DND-41 (cell line): ENCODE data around the gene CFAP299.

Experiments used
- ATAC-seq: fragments of 200-7000 bp; cut with Tn5 transposase; 3 replicates; pipeline ENCODE4 v1.9.1; 2021; ENCODE audit warnings: low read depth; ENCODE audit not compliant: insufficient read depth
- DNase-seq: peaks from one replicate; pipeline ENCODE4 v3.0.0-alpha.2; 2020
- H2AFZ ChIP-seq: 2 replicates; pipeline ENCODE4 v1.6.0; 2012; ENCODE audit warnings: low read depth, low read length
- H3K27ac ChIP-seq: 2 replicates; pipeline ENCODE4 v1.5.1; 2012; ENCODE audit warnings: low read length, inconsistent platforms
- H3K27me3 ChIP-seq: fragments of 200-600 bp; sonication (generic); 2 replicates; pipeline ENCODE4 v1.6.0; 2012; ENCODE audit warnings: low read length, mild to moderate bottlenecking, inconsistent platforms; ENCODE audit not compliant: insufficient read depth, poor library complexity
- H3K36me3 ChIP-seq: 2 replicates; pipeline ENCODE4 v1.5.1; 2012; ENCODE audit warnings: low read length, inconsistent platforms; ENCODE audit not compliant: insufficient read depth
- H3K4me1 ChIP-seq: 2 replicates; pipeline ENCODE4 v1.5.1; 2012; ENCODE audit warnings: mild to moderate bottlenecking, low read length; ENCODE audit not compliant: insufficient read depth
- H3K4me2 ChIP-seq: 2 replicates; pipeline ENCODE4 v1.6.0; 2012; ENCODE audit warnings: mild to moderate bottlenecking, moderate library complexity, low read length, inconsistent platforms; ENCODE audit not compliant: insufficient read depth
- H3K4me3 ChIP-seq, 2 experiments: fragments of 200-600 bp in 1 of 2; shearing (Covaris generic) in 1 of 2; 2 replicates each; pipeline ENCODE4 v1.5.1; 2012 to 2016; ENCODE audit warnings: inconsistent platforms in 2 of 2, low read length in 2 of 2, mild to moderate bottlenecking in 2 of 2, low read depth in 1 of 2, moderate library complexity in 1 of 2
- H3K79me2 ChIP-seq: 2 replicates; pipeline ENCODE4 v1.6.0; 2012; ENCODE audit warnings: low read length, inconsistent platforms; ENCODE audit not compliant: insufficient read depth
- H3K9ac ChIP-seq: 2 replicates; pipeline ENCODE4 v1.6.0; 2012; ENCODE audit warnings: low read depth, mild to moderate bottlenecking, inconsistent platforms, low read length, moderate library complexity
- H3K9me3 ChIP-seq: 2 replicates; pipeline ENCODE4 v1.5.1; 2012; ENCODE audit warnings: low read length, moderate library complexity, mild to moderate bottlenecking, inconsistent platforms; ENCODE audit not compliant: insufficient read depth, severe bottlenecking
- H4K20me1 ChIP-seq: 2 replicates; pipeline ENCODE4 v1.6.0; 2012; ENCODE audit warnings: low read length; ENCODE audit not compliant: insufficient read depth
- EZH2 ChIP-seq: IDR thresholded peaks from 3 replicates; pipeline ENCODE4 v1.6.1; 2012; ENCODE audit warnings: borderline replicate concordance, low read depth, mild to moderate bottlenecking, moderate library complexity, low read length, inconsistent platforms; ENCODE audit not compliant: severe bottlenecking
- TF ChIP-seq, protein P1 (sequence below): IDR thresholded peaks from 2 replicates; pipeline ENCODE4 v1.5.1; 2012; ENCODE audit warnings: borderline replicate concordance, low read length, moderate library complexity, mild to moderate bottlenecking; ENCODE audit not compliant: poor library complexity, severe bottlenecking; ENCODE audit errors: extremely low read depth

Gene CFAP299

DNA sequence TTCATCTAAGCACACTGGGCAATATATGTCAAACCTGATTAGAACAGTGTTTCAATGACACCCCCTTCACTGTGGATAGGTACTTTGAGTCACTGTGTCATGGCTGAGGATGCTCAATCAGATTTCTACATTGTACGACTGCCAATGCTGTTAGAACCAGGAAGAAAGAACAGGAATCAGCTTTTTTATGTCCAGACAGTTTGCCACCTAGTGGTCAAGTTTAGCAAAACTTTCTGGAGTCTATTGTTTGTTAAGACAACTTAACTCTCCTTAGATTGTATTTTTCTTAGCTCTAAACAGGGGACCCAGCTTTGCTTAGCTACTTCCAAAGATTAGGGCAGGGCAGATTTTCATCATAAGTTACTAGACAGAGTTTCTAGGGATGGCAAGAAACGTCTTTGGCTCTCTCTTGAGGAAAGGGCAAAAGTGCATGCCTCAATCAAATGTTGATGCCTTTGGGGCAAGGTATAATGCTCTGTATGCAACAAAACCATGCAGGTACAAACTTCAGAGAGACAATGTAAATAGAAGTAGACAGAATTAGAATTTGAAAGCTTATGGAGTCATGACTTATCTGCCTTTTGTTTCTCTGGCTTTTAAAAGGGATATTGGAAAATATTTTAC is 654.5 kb downstream of the CFAP299 start:
- no peak overlapping the region for H3K4me3 ChIP-seq
- no peak overlapping the region for H3K9ac ChIP-seq
- no peaks in the 10 kb centered on the region for H4K20me1 ChIP-seq
- H2AFZ ChIP-seq: no peak overlapping the region
- ATAC-seq: peak; percentile 77
- H3K36me3 ChIP-seq: no peaks in the 10 kb centered on the region
- H3K27me3 ChIP-seq: no peaks in the 10 kb centered on the region
- no peak for TF ChIP-seq EZH2
- TF ChIP-seq, protein P1, sequence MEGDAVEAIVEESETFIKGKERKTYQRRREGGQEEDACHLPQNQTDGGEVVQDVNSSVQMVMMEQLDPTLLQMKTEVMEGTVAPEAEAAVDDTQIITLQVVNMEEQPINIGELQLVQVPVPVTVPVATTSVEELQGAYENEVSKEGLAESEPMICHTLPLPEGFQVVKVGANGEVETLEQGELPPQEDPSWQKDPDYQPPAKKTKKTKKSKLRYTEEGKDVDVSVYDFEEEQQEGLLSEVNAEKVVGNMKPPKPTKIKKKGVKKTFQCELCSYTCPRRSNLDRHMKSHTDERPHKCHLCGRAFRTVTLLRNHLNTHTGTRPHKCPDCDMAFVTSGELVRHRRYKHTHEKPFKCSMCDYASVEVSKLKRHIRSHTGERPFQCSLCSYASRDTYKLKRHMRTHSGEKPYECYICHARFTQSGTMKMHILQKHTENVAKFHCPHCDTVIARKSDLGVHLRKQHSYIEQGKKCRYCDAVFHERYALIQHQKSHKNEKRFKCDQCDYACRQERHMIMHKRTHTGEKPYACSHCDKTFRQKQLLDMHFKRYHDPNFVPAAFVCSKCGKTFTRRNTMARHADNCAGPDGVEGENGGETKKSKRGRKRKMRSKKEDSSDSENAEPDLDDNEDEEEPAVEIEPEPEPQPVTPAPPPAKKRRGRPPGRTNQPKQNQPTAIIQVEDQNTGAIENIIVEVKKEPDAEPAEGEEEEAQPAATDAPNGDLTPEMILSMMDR: peak; percentile 78
- H3K79me2 ChIP-seq: no peaks in the 10 kb centered on the region
- H3K4me2 ChIP-seq: no peak overlapping the region
- no peaks in the 10 kb centered on the region for H3K4me1 ChIP-seq
- no peak overlapping the region for H3K27ac ChIP-seq
- DNase-seq: peak; percentile 18
- no peaks in the 10 kb centered on the region for H3K9me3 ChIP-seq

DNA sequence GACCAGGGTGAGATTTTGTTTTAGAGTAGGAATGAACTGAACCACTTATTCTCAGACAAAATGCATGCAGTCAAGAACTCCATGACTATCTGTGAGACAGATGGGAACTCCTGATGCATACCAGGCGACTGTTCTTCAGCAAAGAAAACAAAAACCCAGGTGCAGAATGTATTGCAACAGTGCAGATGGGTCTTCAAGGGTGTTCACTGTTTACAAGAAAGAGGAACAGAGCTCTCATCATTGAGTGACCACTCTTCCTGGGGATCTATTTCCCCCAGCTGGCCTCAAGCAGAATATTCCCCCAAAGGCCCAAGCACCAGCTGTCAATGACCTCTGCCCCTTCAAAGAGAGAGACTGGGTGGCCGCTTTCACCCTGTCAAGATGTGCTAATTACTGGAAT is 655.3 kb downstream of the CFAP299 start:
- no peaks in the 10 kb centered on the region for H4K20me1 ChIP-seq
- H3K27ac ChIP-seq: no peak overlapping the region
- H3K4me3 ChIP-seq: no peak overlapping the region
- no peaks in the 10 kb centered on the region for H3K36me3 ChIP-seq
- H3K27me3 ChIP-seq: no peaks in the 10 kb centered on the region
- no peaks in the 10 kb centered on the region for H3K9me3 ChIP-seq
- H3K4me2 ChIP-seq: no peak overlapping the region
- no peaks in the 10 kb centered on the region for H3K4me1 ChIP-seq
- no peak overlapping the region for H2AFZ ChIP-seq
- TF ChIP-seq EZH2: no peak
- no peaks in the 10 kb centered on the region for H3K79me2 ChIP-seq
- no peak overlapping the region for H3K9ac ChIP-seq
- ATAC-seq (no peak), DNase-seq (no peak)

DNA sequence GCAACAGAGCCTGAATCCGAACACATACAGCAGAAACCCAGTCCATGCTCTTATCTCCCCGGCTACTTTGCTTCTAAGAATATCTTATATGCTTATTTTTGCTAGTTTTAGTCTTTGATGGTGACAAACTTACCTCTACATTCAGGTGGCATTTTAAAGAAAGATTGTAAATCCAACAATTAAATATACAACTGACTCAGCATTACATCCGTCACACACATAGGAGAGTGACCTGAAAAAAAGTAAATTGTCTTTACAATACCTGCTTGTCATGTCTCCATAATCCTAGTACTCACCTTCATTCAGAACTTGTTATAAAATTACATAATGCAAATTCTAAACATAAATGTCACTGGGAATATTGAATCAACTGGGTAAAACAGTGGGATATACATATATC is 664.4 kb downstream of the CFAP299 start:
- no peaks in the 10 kb centered on the region for H3K27me3 ChIP-seq
- no peak overlapping the region for H3K4me3 ChIP-seq
- no peaks in the 10 kb centered on the region for H3K36me3 ChIP-seq
- H3K9me3 ChIP-seq: no peaks in the 10 kb centered on the region
- no peaks in the 10 kb centered on the region for H3K79me2 ChIP-seq
- no peaks in the 10 kb centered on the region for H4K20me1 ChIP-seq
- no peak overlapping the region for H3K4me2 ChIP-seq
- H3K4me1 ChIP-seq: no peaks in the 10 kb centered on the region
- no peak for ATAC-seq
- no peak for TF ChIP-seq EZH2
- TF ChIP-seq, protein P1: no peak
- no peak overlapping the region for H3K27ac ChIP-seq
- H2AFZ ChIP-seq: no peak overlapping the region
- DNase-seq: no peak
- H3K9ac ChIP-seq: no peak overlapping the region

DNA sequence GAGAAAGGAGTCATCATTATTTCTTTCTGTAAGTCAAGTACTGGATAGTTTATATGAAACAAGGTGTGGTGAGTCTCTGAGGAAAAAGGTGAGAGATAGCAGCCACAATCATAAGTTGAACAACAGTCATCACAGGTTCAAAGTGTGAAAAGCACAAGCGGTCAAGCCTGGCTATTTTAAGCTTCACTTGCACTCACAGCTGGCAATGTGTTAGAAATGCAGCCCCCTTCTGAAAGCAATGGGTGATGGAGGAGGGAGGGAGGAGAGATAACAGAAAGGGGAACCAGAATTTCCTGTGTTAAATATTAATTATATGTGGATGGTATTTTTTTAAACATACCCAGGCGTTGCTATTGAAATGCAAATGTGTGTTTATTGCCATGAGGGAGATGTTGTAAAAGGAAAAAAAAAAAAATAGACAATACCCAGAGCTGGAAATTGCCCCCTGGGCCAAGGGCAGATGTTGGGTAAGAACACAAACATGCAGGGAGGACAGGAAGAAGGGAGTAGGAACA is 668.1 kb downstream of the CFAP299 start:
- Histone ChIP-seq H3K4me3 (no peak overlapping the region), H3K4me1 (no peaks in the 10 kb centered on the region), H2AFZ (no peak overlapping the region), H4K20me1 (no peaks in the 10 kb centered on the region), H3K36me3 (no peaks in the 10 kb centered on the region), H3K4me2 (no peak overlapping the region), H3K9me3 (no peaks in the 10 kb centered on the region), H3K27ac (no peak overlapping the region), H3K9ac (no peak overlapping the region), H3K27me3 (no peaks in the 10 kb centered on the region), H3K79me2 (no peaks in the 10 kb centered on the region)
- no peak for ATAC-seq
- DNase-seq: no peak
- TF ChIP-seq EZH2: no peak
- TF ChIP-seq, protein P1: no peak
